OCI-LY3 (cell line): ENCODE data around the gene MAP1B.

Experiments used
- EZH2phosphoT487 ChIP-seq: fragments of 200-600 bp; shearing (Covaris generic); IDR thresholded peaks from 2 replicates; pipeline ENCODE4 v1.6.1; 2018; ENCODE audit warnings: antibody characterized with exemption, mixed run types, low read depth
- TF ChIP-seq, protein P1 (sequence below): fragments of 200-600, 300-600 bp; sonication (generic); IDR thresholded peaks from 2 replicates; pipeline ENCODE4 v1.5.1; 2014; ENCODE audit warnings: antibody characterized with exemption, low read length, low read depth

DNA sequence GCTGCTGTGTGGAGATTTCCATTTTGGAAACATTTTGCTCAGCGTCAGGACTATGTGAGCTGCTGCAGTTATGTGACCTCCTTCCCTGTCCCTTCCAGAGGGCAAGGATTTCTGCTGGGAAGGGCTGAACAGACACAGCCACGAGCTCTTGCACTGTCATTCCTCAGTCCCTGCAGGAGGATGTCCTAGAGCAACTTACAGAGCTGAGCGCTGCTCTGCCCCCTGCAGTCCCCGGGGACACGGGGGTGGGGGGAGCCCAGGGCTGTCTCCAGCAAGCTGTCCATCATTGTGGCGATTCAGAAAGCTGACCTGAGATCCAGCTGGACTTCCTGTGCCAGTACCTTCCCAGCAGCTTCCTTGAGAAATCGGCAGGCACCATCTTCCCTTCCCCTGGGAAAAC, 28.0 kb upstream of the MAP1B start:
- no peak for TF ChIP-seq EZH2phosphoT487
- TF ChIP-seq, protein P1, sequence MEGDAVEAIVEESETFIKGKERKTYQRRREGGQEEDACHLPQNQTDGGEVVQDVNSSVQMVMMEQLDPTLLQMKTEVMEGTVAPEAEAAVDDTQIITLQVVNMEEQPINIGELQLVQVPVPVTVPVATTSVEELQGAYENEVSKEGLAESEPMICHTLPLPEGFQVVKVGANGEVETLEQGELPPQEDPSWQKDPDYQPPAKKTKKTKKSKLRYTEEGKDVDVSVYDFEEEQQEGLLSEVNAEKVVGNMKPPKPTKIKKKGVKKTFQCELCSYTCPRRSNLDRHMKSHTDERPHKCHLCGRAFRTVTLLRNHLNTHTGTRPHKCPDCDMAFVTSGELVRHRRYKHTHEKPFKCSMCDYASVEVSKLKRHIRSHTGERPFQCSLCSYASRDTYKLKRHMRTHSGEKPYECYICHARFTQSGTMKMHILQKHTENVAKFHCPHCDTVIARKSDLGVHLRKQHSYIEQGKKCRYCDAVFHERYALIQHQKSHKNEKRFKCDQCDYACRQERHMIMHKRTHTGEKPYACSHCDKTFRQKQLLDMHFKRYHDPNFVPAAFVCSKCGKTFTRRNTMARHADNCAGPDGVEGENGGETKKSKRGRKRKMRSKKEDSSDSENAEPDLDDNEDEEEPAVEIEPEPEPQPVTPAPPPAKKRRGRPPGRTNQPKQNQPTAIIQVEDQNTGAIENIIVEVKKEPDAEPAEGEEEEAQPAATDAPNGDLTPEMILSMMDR: no peak
